Measurements from ENCODE around the gene CRACR2B. TPM values are rescaled to one million over a fixed set of nuclear protein-coding genes. Genes with fewer than 3 reads are reported as not detected.
A peak's percentile ranks its signal among the peaks of the same experiment; 100 is the strongest.

CRACR2B gene
- polyA plus RNA-seq, 3 donors = 1.0 to 11.0 (median 1.4) TPM

DNA sequence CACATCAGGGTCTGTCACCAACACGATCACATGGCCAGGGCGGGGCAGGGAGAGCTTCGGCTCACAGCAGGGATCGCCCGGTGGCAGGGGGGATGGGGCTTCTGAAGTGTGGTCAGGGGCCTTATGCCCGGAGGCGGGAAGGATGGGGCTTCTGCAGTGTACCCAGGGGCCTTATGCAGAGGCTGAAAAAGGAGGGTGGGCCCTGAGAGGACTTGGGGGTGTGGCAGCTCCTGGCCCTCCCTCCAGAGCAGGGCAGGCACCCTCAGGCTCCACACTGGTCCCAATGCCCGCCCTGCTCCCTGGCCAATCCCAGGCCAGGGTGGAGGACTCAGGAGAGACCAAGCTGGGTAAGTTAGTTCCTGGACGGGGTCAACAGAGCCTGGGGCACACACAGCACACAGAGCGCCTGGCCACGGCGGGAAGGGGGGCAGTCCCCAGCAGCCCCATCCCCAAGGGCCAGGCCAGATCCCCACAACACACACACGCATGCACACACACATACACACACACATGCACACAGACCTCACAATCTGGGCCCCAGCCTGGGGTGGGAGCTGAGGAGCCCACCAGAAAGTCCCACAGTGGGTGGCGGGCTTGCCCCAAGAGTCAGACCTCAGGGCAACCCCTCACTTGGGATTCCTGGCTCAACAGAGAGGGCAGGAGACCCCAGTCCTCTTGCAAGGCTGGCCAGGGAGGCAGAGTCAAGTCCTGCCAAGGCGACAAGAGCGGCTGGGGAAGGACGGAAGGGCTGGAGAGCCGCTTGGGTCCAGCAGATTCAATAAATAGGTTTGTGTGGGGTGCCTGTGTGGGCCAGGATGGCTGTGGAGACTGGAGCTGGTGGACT, 36.8 kb upstream of the CRACR2B start:
- Histone ChIP-seq H3K79me2 (ENCODE audit: insufficient read depth, low read length) (peaks cover 8% of the 10 kb centered on the region), H3K27ac (ENCODE audit: low read depth in 1 of 2, low read length in 2 of 2) (no peak overlapping the region), H3K9me3 (replicated peaks in 1 of 2; ENCODE audit: control insufficient read depth in 1 of 2, insufficient read depth in 1 of 2, low read length in 2 of 2) (no peaks in the 10 kb centered on the region), H3K27me3 (ENCODE audit: control insufficient read depth in 2 of 2, insufficient read depth in 2 of 2, low read length in 2 of 2) (peaks cover 4 to 28% of the 10 kb centered on the region in 2 donors), H3K4me2 (replicated peaks; ENCODE audit: extremely low read depth, low read length, poor library complexity, severe bottlenecking) (no peak overlapping the region), H2AFZ (ENCODE audit: insufficient read depth, low read depth, low read length, poor library complexity, severe bottlenecking) (no peak overlapping the region), H3K36me3 (replicated peaks in 1 of 2; ENCODE audit: control insufficient read depth in 1 of 2, insufficient read depth in 2 of 2, low read length in 2 of 2) (peaks cover 5 to 9% of the 10 kb centered on the region in 2 donors), H3K4me3 (replicated peaks in 1 of 3; ENCODE audit: low read depth in 2 of 3, low read length in 3 of 3) (no peak overlapping the region), H3K4me1 (ENCODE audit: control insufficient read depth in 1 of 2, insufficient read depth in 2 of 2, low read length in 2 of 2) (peaks cover 9% of the 10 kb centered on the region in 2 donors), H4K20me1 (ENCODE audit: insufficient read depth, low read length) (peaks cover 12% of the 10 kb centered on the region), H3K9ac (ENCODE audit: insufficient read depth, low read length, poor library complexity, severe bottlenecking) (no peak overlapping the region)
- TF ChIP-seq, protein P1, sequence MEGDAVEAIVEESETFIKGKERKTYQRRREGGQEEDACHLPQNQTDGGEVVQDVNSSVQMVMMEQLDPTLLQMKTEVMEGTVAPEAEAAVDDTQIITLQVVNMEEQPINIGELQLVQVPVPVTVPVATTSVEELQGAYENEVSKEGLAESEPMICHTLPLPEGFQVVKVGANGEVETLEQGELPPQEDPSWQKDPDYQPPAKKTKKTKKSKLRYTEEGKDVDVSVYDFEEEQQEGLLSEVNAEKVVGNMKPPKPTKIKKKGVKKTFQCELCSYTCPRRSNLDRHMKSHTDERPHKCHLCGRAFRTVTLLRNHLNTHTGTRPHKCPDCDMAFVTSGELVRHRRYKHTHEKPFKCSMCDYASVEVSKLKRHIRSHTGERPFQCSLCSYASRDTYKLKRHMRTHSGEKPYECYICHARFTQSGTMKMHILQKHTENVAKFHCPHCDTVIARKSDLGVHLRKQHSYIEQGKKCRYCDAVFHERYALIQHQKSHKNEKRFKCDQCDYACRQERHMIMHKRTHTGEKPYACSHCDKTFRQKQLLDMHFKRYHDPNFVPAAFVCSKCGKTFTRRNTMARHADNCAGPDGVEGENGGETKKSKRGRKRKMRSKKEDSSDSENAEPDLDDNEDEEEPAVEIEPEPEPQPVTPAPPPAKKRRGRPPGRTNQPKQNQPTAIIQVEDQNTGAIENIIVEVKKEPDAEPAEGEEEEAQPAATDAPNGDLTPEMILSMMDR (IDR thresholded peaks at IDR 0.05) = no peak
- no peak for DNase-seq
- intact Hi-C loops (cut with micrococcal nuclease) = no loop called here
- peaks cover 16 to 17% of the 10 kb centered on the region in 2 donors for H3K36me3 Mint-ChIP-seq
- H3K9me3 Mint-ChIP-seq = peaks cover 0 to 2% (median 0%) of the 10 kb centered on the region in 7 donors
- peak overlapping the region in 1 of 2 donors; percentile 37 for H3K4me3 Mint-ChIP-seq
- peaks cover 3% of the 10 kb centered on the region for H3K4me1 Mint-ChIP-seq
- WGBS (ENCODE audit: insufficient coverage) = 87% methylated on average over 18 of the region's 18 CpGs
- no peak overlapping the region for H3K27ac Mint-ChIP-seq
- H3K27me3 Mint-ChIP-seq (ENCODE audit: low read depth in 3 of 3) = peaks cover 15 to 36% (median 20%) of the 10 kb centered on the region in 3 donors

DNA sequence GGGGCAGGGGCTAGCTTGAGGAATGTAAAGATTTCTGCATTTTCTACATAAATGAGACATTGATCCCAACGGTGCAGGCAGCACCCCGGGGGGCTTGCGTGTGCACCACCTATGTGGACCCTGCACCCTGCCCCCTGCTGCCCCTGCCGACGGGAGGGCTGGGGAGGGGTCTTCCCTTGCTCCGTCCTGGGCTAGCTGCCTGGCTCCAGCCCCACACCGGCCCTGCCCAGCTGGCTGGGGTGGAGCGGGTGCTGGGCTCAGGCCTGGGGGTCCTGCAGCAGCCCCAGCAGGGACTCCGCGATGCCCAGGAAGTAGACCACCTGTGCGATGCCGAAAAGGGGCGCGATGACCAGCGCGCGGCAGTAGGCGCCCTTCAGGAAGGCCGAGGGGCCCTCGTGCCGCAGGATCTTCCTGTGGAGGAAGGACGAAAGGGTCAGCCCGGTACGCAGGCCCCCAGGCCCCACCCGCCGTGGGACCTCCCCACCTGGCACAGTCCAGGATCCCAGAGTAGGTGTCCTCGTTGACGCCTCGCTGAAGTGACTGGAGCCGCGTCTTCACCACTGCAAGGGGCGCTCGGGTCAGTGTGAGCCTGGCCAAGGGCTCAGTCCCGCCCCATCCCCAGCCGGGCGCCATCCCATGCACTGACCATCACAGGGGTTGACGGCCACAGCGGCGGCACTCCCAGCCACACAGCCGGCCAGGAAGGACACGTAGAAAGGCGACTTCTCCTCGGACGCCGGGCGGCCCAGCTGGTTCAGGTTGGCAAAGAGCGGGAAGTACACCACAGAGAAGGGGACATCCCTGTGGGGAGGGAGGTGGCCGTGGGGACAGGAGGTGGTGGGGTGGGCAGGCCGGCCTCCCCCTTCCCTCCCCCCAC, 35.8 kb upstream of the CRACR2B start:
- Histone ChIP-seq H3K27me3 (ENCODE audit: control insufficient read depth in 2 of 2, insufficient read depth in 2 of 2, low read length in 2 of 2) (peaks cover 4 to 28% of the 10 kb centered on the region in 2 donors), H3K79me2 (ENCODE audit: insufficient read depth, low read length) (peaks cover 14% of the 10 kb centered on the region), H3K4me3 (replicated peaks in 1 of 3; ENCODE audit: low read depth in 2 of 3, low read length in 3 of 3) (no peak overlapping the region), H3K9me3 (replicated peaks in 1 of 2; ENCODE audit: control insufficient read depth in 1 of 2, insufficient read depth in 1 of 2, low read length in 2 of 2) (no peaks in the 10 kb centered on the region), H3K4me1 (ENCODE audit: control insufficient read depth in 1 of 2, insufficient read depth in 2 of 2, low read length in 2 of 2) (peaks cover 17% of the 10 kb centered on the region in 2 donors), H3K9ac (ENCODE audit: insufficient read depth, low read length, poor library complexity, severe bottlenecking) (no peak overlapping the region), H3K4me2 (replicated peaks; ENCODE audit: extremely low read depth, low read length, poor library complexity, severe bottlenecking) (no peak overlapping the region), H3K27ac (ENCODE audit: low read depth in 1 of 2, low read length in 2 of 2) (no peak overlapping the region), H3K36me3 (replicated peaks in 1 of 2; ENCODE audit: control insufficient read depth in 1 of 2, insufficient read depth in 2 of 2, low read length in 2 of 2) (peaks cover 5 to 9% of the 10 kb centered on the region in 2 donors), H4K20me1 (ENCODE audit: insufficient read depth, low read length) (peaks cover 12% of the 10 kb centered on the region), H2AFZ (ENCODE audit: insufficient read depth, low read depth, low read length, poor library complexity, severe bottlenecking) (no peak overlapping the region)
- Mint-ChIP-seq H3K27ac (no peak overlapping the region), H3K36me3 (peaks cover 15 to 17% of the 10 kb centered on the region in 2 donors), H3K4me1 (peaks cover 12% of the 10 kb centered on the region), H3K4me3 (no peak overlapping the region), H3K27me3 (ENCODE audit: low read depth in 3 of 3) (peaks cover 15 to 34% (median 20%) of the 10 kb centered on the region in 3 donors), H3K9me3 (peaks cover 0 to 2% (median 0%) of the 10 kb centered on the region in 7 donors)
- TF ChIP-seq, protein P1 (IDR thresholded peaks at IDR 0.05) = no peak
- intact Hi-C loops (cut with micrococcal nuclease) = no loop called here
- 95% methylated on average over 38 of the region's 49 CpGs for WGBS (ENCODE audit: insufficient coverage)
- DNase-seq = no peak
